Heart right ventricle (tissue), 16 donors: ENCODE measurements around the gene MEGF11. TPM values are rescaled to one million over a fixed set of nuclear protein-coding genes. Genes with fewer than 3 reads are reported as not detected.

ENCODE experiments used
- ATAC-seq, 8 donors: fragments of 200-7000 bp; cut with Tn5 transposase; one replicate each; pipeline ENCODE4 v1.9.1; 2020; ENCODE audit warnings: mild to moderate bottlenecking in 8 of 8, moderate library complexity in 8 of 8, moderate number of reproducible peaks in 1 of 8
- DNase-seq, 2 donors: peaks; one replicate each; pipeline ENCODE4 v3.0.0-alpha.2; 2020
- H3K27ac ChIP-seq, 10 donors: fragments of 200-600 bp; sonication (generic) in 2 of 10; one replicate each; pipeline versions ENCODE4 v1.5.0 to v1.8.0; 2020 to 2022; ENCODE audit warnings: mild to moderate bottlenecking in 3 of 10
- H3K27me3 ChIP-seq, 7 donors: fragments of 200-600 bp; one replicate each; pipeline ENCODE4 v1.8.0; 2021 to 2022; ENCODE audit warnings: mild to moderate bottlenecking in 2 of 7
- H3K36me3 ChIP-seq, 9 donors: fragments of 200-600 bp; sonication (generic) in 1 of 9; one replicate each; pipeline versions ENCODE4 v1.5.0 to v1.8.0; 2020 to 2022; ENCODE audit warnings: mild to moderate bottlenecking in 2 of 9
- H3K4me1 ChIP-seq, 9 donors: fragments of 200-600 bp; sonication (generic) in 1 of 9; one replicate each; pipeline versions ENCODE4 v1.5.0 to v1.8.0; 2020 to 2022; ENCODE audit warnings: mild to moderate bottlenecking in 4 of 9
- H3K4me3 ChIP-seq, 10 donors: fragments of 200-600 bp; sonication (generic) in 2 of 10; one replicate each; pipeline versions ENCODE4 v1.5.0 to v1.8.0; 2020 to 2022; ENCODE audit warnings: mild to moderate bottlenecking in 7 of 10, moderate library complexity in 2 of 10
- H3K9me3 ChIP-seq, 11 donors: fragments of 200-600 bp in 10 of 11; sonication (generic) in 2 of 11; one replicate each; pipeline versions ENCODE4 v1.5.0 to v1.8.0; 2013 to 2022; ENCODE audit warnings: mild to moderate bottlenecking in 2 of 11, control low read depth in 1 of 11, moderate library complexity in 1 of 11
- WGBS, 2 donors: extraction: QIAGEN DNeasy Blood & Tissue Kit; methylation state at CpG; one replicate each; pipeline ENCODE4 v1.1.7; 2013; ENCODE audit warnings: inconsistent platforms in 1 of 2; 5-methylcytosine and 5-hydroxymethylcytosine counted together
- intact Hi-C, 10 donors: fragments of 100-400 bp; cut with DNase I; formaldehyde crosslinking; loops; one replicate each; pipeline versions ENCODE4 v1.11.1 to v1.14.2; 2022
- polyA plus RNA-seq, 2 donors: library from polyadenylated mRNA; stranded (reverse); fragments of 200-250 nt; gene quantifications; one replicate each; pipeline ENCODE4 v1.2.3, GENCODE V29; 2013
- total RNA-seq, 10 donors: library from RNA; stranded (reverse); fragmentation: NEBNext Ultra II Directional in 3 of 10; extraction: Animal tissue kit (Norgen Biotek cat#: 25700) in 3 of 10; gene quantifications; one replicate each; pipeline versions ENCODE4 v1.2.1 to v1.2.4, GENCODE V29; 2021 to 2023
- TF ChIP-seq, protein P1 (sequence below), 9 donors: fragments of 200-600 bp; sonication (generic) in 2 of 9; IDR thresholded peaks; one replicate each; pipeline versions ENCODE4 v1.5.0 to v1.8.0; 2021 to 2022; ENCODE audit warnings: antibody characterized with exemption in 9 of 9, mild to moderate bottlenecking in 5 of 9, moderate library complexity in 1 of 9
- donor health status: Arrhythmogenic right ventricular cardiomyopathy.
- donor health status: ischemic (EF 13 %, LVEDD 7.1; RV severe dilation, severe dysfunction).
- donor health status: healthy with polysubstance abuse.
- donor health status: DM: no; HTN: yes; CAD: no.
- donor health status: DM: no; HTN: no; CAD: no.
- donor health status: ischemic (EF 25% LVEDD 6.9; RV normal size, moderate dysfunction).
- donor health status: ischemic (EF 25% LVEDD 5.7; RV mildly dilated, moderate dysfunction).
- donor health status: healthy.
- donor health status: DM: yes; HTN: yes; CAD: no.
- donor health status: Ischemic cardiomyopathy.
- donor health status: ischemic (EF 35%, LVEDD 5.7; RV mildly dilated, moderate dysfunction).
- donor health status: nonischemic (EF 11% LVEDD 7.7; RV severe dilation, severe dysfunction).
- donor health status: DM: yes; HTN: yes; CAD: no.
- donor health status: PGD.
- donor health status: ischemic (EF 29% LVEDD 5.4; RV normal size, mild dysfunction).
- donor health status: nonischemic (EF 23%, LVEDD 6.1; RV moderate dilation, normal function).

Gene MEGF11
- total and polyA plus RNA-seq, 12 donors: 0.03 TPM; not detected in 11

DNA sequence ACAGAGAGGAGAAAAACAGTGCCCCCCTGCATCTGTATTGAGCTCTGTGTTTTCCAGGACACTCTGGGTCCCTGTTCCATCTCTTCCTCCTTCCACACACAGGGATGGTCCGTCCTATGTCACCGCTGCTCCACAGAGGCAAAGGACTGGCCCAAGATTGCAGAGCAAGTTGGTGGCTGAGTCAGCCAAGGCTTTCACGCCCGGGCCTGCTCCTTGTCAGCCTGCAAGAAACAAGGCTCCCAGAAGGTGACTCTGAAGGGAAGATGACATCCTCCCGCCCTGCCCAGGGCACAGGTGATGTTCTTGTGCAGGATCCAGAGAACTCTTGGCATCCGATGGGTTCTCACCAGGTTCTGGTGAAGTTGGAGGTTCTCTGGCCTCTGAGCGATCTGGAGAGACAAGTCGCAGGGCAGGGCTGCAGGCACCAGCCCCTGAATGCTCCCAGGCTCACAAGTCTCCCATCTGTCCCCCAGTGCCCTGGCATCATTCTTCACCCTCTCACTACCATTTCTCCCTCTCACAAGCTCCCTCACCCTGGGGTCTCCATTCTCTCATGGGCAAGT is 138.6 kb downstream of the MEGF11 start:
- no peaks in the 10 kb centered on the region for H3K9me3 ChIP-seq
- H3K27me3 ChIP-seq: peaks cover 0 to 28% (median 21%) of the 10 kb centered on the region in 7 donors
- WGBS, 2 donors: 91% methylated on average over 8 of the region's 8 CpGs
- no peak overlapping the region for H3K4me3 ChIP-seq
- no peaks in the 10 kb centered on the region for H3K4me1 ChIP-seq
- TF ChIP-seq, protein P1, sequence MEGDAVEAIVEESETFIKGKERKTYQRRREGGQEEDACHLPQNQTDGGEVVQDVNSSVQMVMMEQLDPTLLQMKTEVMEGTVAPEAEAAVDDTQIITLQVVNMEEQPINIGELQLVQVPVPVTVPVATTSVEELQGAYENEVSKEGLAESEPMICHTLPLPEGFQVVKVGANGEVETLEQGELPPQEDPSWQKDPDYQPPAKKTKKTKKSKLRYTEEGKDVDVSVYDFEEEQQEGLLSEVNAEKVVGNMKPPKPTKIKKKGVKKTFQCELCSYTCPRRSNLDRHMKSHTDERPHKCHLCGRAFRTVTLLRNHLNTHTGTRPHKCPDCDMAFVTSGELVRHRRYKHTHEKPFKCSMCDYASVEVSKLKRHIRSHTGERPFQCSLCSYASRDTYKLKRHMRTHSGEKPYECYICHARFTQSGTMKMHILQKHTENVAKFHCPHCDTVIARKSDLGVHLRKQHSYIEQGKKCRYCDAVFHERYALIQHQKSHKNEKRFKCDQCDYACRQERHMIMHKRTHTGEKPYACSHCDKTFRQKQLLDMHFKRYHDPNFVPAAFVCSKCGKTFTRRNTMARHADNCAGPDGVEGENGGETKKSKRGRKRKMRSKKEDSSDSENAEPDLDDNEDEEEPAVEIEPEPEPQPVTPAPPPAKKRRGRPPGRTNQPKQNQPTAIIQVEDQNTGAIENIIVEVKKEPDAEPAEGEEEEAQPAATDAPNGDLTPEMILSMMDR (IDR thresholded peaks at IDR 0.05): no peak
- intact Hi-C loops: no loop called here
- no peaks in the 10 kb centered on the region for H3K36me3 ChIP-seq
- no peak overlapping the region for H3K27ac ChIP-seq
- ATAC-seq: no peak
- no peak for DNase-seq

- no peaks in the 10 kb centered on the region for H3K36me3 ChIP-seq
- H3K9me3 ChIP-seq: no peaks in the 10 kb centered on the region
- no peak overlapping the region for H3K4me3 ChIP-seq
- TF ChIP-seq, protein P1 (IDR thresholded peaks at IDR 0.05): no peak
- DNase-seq (no peak), ATAC-seq (no peak)
- no peaks in the 10 kb centered on the region for H3K4me1 ChIP-seq
- intact Hi-C loops: no loop called here
- 93 to 97% methylated on average over 1 of the region's 1 CpG for WGBS, 2 donors
- peaks cover 0 to 46% (median 31%) of the 10 kb centered on the region in 7 donors for H3K27me3 ChIP-seq
- H3K27ac ChIP-seq: no peak overlapping the region
Observed at GRCh38 chr15:66112388-66112787, 141.2 kb downstream of the MEGF11 start.

GRCh38 chr15:66111363-66111762 is 142.2 kb downstream of the MEGF11 start:
- no peaks in the 10 kb centered on the region for H3K4me1 ChIP-seq
- no peak overlapping the region for H3K27ac ChIP-seq
- no peak for ATAC-seq
- intact Hi-C loops: no loop called here
- H3K9me3 ChIP-seq: no peaks in the 10 kb centered on the region
- no peak for DNase-seq
- H3K36me3 ChIP-seq: no peaks in the 10 kb centered on the region
- TF ChIP-seq, protein P1 (IDR thresholded peaks at IDR 0.05): no peak
- H3K27me3 ChIP-seq: peaks cover 0 to 47% (median 26%) of the 10 kb centered on the region in 7 donors
- H3K4me3 ChIP-seq: no peak overlapping the region
- 85 to 92% methylated on average over 3 of the region's 3 CpGs for WGBS, 2 donors

DNA sequence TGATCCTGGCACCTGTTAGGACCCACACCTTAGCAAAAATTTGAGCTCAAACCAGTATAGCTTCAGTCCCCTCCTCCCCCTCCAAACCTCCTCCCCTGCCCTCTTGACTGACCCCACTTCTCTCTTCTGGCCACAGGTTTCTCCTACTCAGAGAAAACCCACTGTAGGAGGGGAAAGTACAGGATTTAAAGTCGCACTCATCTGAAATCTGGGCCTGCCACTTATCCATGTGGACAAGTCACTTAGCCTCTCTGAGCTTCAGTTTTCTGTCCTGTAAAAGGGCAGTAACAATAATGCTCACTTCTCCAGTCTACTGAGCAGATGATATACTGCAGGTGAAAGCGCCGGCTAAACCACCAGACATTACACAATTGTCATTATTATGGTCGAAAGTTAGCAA is 142.7 kb downstream of the MEGF11 start:
- H3K27me3 ChIP-seq: peaks cover 0 to 47% (median 28%) of the 10 kb centered on the region in 7 donors
- H3K27ac ChIP-seq: no peak overlapping the region
- TF ChIP-seq, protein P1 (IDR thresholded peaks at IDR 0.05): no peak
- DNase-seq: no peak
- H3K9me3 ChIP-seq: no peaks in the 10 kb centered on the region
- H3K4me1 ChIP-seq: no peaks in the 10 kb centered on the region
- H3K36me3 ChIP-seq: no peaks in the 10 kb centered on the region
- no peak overlapping the region for H3K4me3 ChIP-seq
- no peak for ATAC-seq
- 92 to 97% methylated on average over 4 of the region's 4 CpGs for WGBS, 2 donors
- intact Hi-C loops: no loop called here
